GM18511 (cell line): ENCODE data around the gene SLC25A11.
"Not testable (repeated sequence)": the region's sequence is repeated elsewhere in the genome, so short reads cannot be mapped to it uniquely, and the experiment has no call there.

Source experiments
- ATAC-seq: cut with Tn5 transposase; IDR thresholded peaks from one replicate; pipeline ENCODE4 v1.9.1; 2021; ENCODE audit warnings: mild to moderate bottlenecking, moderate library complexity; ENCODE audit not compliant: unreplicated experiment

Gene SLC25A11

GRCh38 chr17:4921320-4921719, 18.5 kb downstream of the SLC25A11 start:
- ATAC-seq: no peak

GRCh38 chr17:4920351-4921048, 19.3 kb downstream of the SLC25A11 start:
- ATAC-seq: no peak

- no peak for ATAC-seq
Measured at GRCh38 chr17:4919511-4920047, 20.3 kb downstream of the SLC25A11 start.

- not testable (repeated sequence) for ATAC-seq
Measured at GRCh38 chr17:4914551-4914950, 25.3 kb downstream of the SLC25A11 start.

GRCh38 chr17:4913994-4914393, 25.9 kb downstream of the SLC25A11 start:
- ATAC-seq: no peak

- no peak for ATAC-seq
Measured at GRCh38 chr17:4908711-4909496, 30.9 kb downstream of the SLC25A11 start.

GRCh38 chr17:4908301-4908700, 31.5 kb downstream of the SLC25A11 start:
- no peak for ATAC-seq

- ATAC-seq: not testable (repeated sequence)
Measured at GRCh38 chr17:4906642-4907041, 33.2 kb downstream of the SLC25A11 start.

- ATAC-seq: peak; percentile 52
Measured at GRCh38 chr17:4903051-4903818, 36.6 kb downstream of the SLC25A11 start, which contains the start of gene CHRNE. Gene CHRNE, minus strand, starts transcription at chr17:4903098. Its CDS starts 35 bp downstream, at chr17:4903063.

- no peak for ATAC-seq
Measured at GRCh38 chr17:4902540-4902939, 37.3 kb downstream of the SLC25A11 start.

- no peak for ATAC-seq
Measured at GRCh38 chr17:4901648-4902344, 38.0 kb downstream of the SLC25A11 start.

- ATAC-seq: no peak
Measured at GRCh38 chr17:4901108-4901647, 38.7 kb downstream of the SLC25A11 start.

GRCh38 chr17:4900231-4901107, 39.4 kb downstream of the SLC25A11 start:
- ATAC-seq: no peak

- ATAC-seq: no peak
Measured at GRCh38 chr17:4899341-4900230, 40.3 kb downstream of the SLC25A11 start, which contains the start of gene C17orf107. Gene C17orf107, plus strand, starts transcription at chr17:4899536. Its CDS starts 227 bp downstream, at chr17:4899763.

- no peak for ATAC-seq
Measured at GRCh38 chr17:4898927-4899326, 40.9 kb downstream of the SLC25A11 start.

- ATAC-seq: no peak
Measured at GRCh38 chr17:4898351-4898750, 41.5 kb downstream of the SLC25A11 start.

GRCh38 chr17:4897785-4898184, 42.1 kb downstream of the SLC25A11 start:
- ATAC-seq: no peak

- ATAC-seq: no peak
Measured at GRCh38 chr17:4897198-4897687, 42.6 kb downstream of the SLC25A11 start.
